NB4 (cell line): ENCODE data around the gene LGMN.
"Not testable (repeated sequence)": the region's sequence is repeated elsewhere in the genome, so short reads cannot be mapped to it uniquely, and the experiment has no call there.

ENCODE experiments used
- DNase-seq: peaks from one replicate; pipeline ENCODE4 v3.0.0; 2010; ENCODE audit warnings: low read depth
- H3K4me3 ChIP-seq: one replicate; pipeline ENCODE4 v1.5.1; 2011; ENCODE audit warnings: mild to moderate bottlenecking, low read depth, low read length, moderate library complexity
- MAX ChIP-seq: IDR thresholded peaks from 2 replicates; pipeline ENCODE4 v1.6.1; 2011; ENCODE audit warnings: low read depth, low read length
- MYC ChIP-seq: IDR thresholded peaks from 2 replicates; pipeline ENCODE4 v1.6.1; 2011; ENCODE audit warnings: low read depth, low read length
- POLR2A ChIP-seq: IDR thresholded peaks from 2 replicates; pipeline ENCODE4 v1.6.1; 2011; ENCODE audit warnings: mild to moderate bottlenecking; ENCODE audit not compliant: insufficient read length; ENCODE audit errors: extremely low read depth
- TF ChIP-seq, protein P1 (sequence below): IDR thresholded peaks from one replicate; pipeline ENCODE4 v1.5.1; 2012; ENCODE audit warnings: low read depth, low read length

Gene LGMN

DNA sequence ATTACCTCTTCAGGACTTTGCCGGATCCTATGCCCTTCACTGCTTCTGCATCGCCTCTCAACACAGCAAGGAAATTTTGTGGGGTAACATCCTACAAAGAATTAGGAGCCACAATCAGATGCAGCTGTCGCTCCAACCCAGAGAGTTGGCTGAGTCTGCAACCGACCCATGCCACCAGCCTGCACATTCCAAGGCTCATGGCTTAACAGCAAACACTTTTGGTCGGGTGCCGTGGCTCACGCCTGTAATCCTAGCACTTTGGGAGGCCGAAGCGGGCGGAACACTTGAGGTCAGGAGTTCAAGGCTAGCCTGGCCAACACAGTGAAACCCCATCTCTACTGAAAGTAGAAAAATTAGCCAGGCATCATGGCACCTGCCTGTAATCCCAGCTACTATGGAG is 32.3 kb downstream of the LGMN start:
- TF ChIP-seq, protein P1, sequence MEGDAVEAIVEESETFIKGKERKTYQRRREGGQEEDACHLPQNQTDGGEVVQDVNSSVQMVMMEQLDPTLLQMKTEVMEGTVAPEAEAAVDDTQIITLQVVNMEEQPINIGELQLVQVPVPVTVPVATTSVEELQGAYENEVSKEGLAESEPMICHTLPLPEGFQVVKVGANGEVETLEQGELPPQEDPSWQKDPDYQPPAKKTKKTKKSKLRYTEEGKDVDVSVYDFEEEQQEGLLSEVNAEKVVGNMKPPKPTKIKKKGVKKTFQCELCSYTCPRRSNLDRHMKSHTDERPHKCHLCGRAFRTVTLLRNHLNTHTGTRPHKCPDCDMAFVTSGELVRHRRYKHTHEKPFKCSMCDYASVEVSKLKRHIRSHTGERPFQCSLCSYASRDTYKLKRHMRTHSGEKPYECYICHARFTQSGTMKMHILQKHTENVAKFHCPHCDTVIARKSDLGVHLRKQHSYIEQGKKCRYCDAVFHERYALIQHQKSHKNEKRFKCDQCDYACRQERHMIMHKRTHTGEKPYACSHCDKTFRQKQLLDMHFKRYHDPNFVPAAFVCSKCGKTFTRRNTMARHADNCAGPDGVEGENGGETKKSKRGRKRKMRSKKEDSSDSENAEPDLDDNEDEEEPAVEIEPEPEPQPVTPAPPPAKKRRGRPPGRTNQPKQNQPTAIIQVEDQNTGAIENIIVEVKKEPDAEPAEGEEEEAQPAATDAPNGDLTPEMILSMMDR = no peak
- TF ChIP-seq MAX = no peak
- TF ChIP-seq POLR2A = no peak
- TF ChIP-seq MYC = no peak
- DNase-seq = no peak
- H3K4me3 ChIP-seq = no peak overlapping the region

DNA sequence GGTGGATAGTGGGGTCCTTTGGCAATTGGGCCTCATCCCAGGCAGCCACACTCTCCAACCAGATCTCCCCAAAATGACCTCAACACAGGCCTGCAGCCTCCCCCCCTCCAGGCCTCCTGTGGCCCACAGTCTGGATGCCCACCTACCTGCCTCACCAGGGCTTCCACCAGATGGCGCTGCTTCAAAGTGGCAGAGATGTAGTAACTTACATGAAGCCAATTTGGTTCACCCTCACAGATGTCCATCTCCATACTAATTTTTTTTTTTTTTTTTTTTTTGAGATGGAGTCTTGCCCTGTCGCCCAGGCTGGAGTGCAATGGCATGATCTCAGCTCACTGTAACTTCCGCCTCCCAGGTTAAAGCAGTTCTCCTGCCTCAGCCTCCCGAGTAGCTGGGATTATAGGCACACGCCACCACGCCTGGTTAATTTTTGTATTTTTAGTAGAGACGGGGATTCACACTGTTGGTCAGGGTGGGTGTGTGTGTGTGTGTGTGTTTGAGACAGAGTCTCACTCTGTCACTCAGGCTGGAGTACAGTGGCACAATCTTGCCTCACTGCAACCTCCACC is 33.6 kb downstream of the LGMN start:
- TF ChIP-seq, protein P1 = peak; percentile 90
- peak; percentile 71 for DNase-seq
- H3K4me3 ChIP-seq = not testable (repeated sequence)

GRCh38 chr14:92712654-92713051 is 35.8 kb downstream of the LGMN start:
- DNase-seq = no peak
- TF ChIP-seq MYC = no peak
- H3K4me3 ChIP-seq = no peak overlapping the region

GRCh38 chr14:92711976-92712653 is 36.3 kb downstream of the LGMN start:
- no peak for DNase-seq
- TF ChIP-seq MAX = no peak
- TF ChIP-seq MYC = no peak
- TF ChIP-seq, protein P1 = no peak
- no peak for TF ChIP-seq POLR2A
- H3K4me3 ChIP-seq = no peak overlapping the region

DNA sequence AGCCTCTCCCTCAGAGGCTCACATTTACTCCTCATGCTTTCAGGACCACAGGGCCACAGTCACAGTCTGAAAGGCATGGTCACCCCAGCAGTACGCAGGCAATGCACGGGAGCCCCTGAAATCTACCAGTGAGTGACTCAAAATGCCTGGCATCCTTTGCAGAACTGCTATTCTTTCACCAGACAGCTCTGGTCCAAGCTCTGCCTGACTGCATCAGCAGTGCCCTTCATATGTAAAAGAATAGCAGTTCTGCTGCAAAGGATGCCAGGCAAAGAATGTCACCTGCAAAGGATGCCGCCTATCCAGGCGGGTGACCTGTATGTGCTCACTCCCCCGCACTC is 38.5 kb downstream of the LGMN start:
- DNase-seq = no peak
- no peak overlapping the region for H3K4me3 ChIP-seq
- TF ChIP-seq POLR2A (no peak), MYC (no peak), MAX (no peak)
- TF ChIP-seq, protein P1 = no peak

- DNase-seq = no peak
- H3K4me3 ChIP-seq = no peak overlapping the region
- TF ChIP-seq, protein P1 = no peak
- TF ChIP-seq POLR2A (no peak), MYC (no peak), MAX (no peak)
These were observed 39.0 kb downstream of the LGMN start for GRCh38 chr14:92709340-92710000.
